ENCODE results near the gene UGDH.
"Not testable (repeated sequence)": the region's sequence is repeated elsewhere in the genome, so short reads cannot be mapped to it uniquely, and the experiment has no call there.

The UGDH gene

GRCh38 chr4:39464886-39465501 lies 62.2 kb downstream of the UGDH start:
- no peak overlapping the region for H3K4me3 ChIP-seq (ENCODE audit: control insufficient read depth in 1 of 7, extremely low read depth in 1 of 7, insufficient read depth in 4 of 7, low read depth in 2 of 7, low read length in 6 of 7)
- peaks cover 0 to 8% (median 5%) of the 10 kb centered on the region in 4 experiments for H3K4me1 ChIP-seq (ENCODE audit: control extremely low read depth in 1 of 4, control insufficient read depth in 4 of 4, insufficient read depth in 4 of 4, low read length in 3 of 4)
- CTCF ChIA-PET: interaction anchor here (1.2 to 1.4 kb wide), 2 partner anchors 9 to 503 kb away, joined by 3 to 4 read pairs; no protein-coding TSS in a partner anchor
- POLR2A ChIA-PET: interaction anchor here (0.8 kb wide), 1 partner anchor 512 kb away, joined by 3 read pairs; the partner anchor contains the start of gene PDS5A
- H3K9me3 ChIP-seq (ENCODE audit: control extremely low read depth in 1 of 5, control insufficient read depth in 4 of 5, insufficient read depth in 2 of 5, low read depth in 1 of 5, low read length in 4 of 5): no peaks in the 10 kb centered on the region
- no peak overlapping the region for H3K27ac ChIP-seq (ENCODE audit: insufficient read depth in 1 of 2, low read depth in 1 of 2, low read length in 2 of 2, poor library complexity in 1 of 2, severe bottlenecking in 2 of 2)
- 79% methylated on average over 1 of the region's 2 CpGs for WGBS (ENCODE audit: insufficient coverage)
- DNase-seq: peak; percentile 53 to 78 (median 72)
- H3K36me3 ChIP-seq (ENCODE audit: control insufficient read depth in 4 of 4, insufficient read depth in 4 of 4, low read length in 3 of 4): peaks cover 7 to 32% (median 22%) of the 10 kb centered on the region in 4 experiments
- no peaks in the 10 kb centered on the region for H3K27me3 ChIP-seq (replicated peaks in 2 of 5; ENCODE audit: control insufficient read depth in 4 of 5, insufficient read depth in 5 of 5, low read length in 4 of 5)

- ChIA-PET CTCF (interaction anchor here (1.4 to 4.4 kb wide), 3 partner anchors 8 to 11 kb away, joined by 4 to 23 read pairs (median 10); no protein-coding TSS in a partner anchor), POLR2A (interaction anchor here (0.5 to 0.9 kb wide), 5 partner anchors 10 to 597 kb away, joined by 3 to 4 read pairs (median 3); partner anchors contain the start of gene UBE2K)
- Histone ChIP-seq H3K36me3 (ENCODE audit: control insufficient read depth in 4 of 4, insufficient read depth in 4 of 4, low read length in 3 of 4) (peaks cover 9 to 49% (median 32%) of the 10 kb centered on the region in 4 experiments), H3K27ac (ENCODE audit: insufficient read depth in 1 of 2, low read depth in 1 of 2, low read length in 2 of 2, poor library complexity in 1 of 2, severe bottlenecking in 2 of 2) (peak within 1 kb of the TSS; percentile 96 to 98), H3K27me3 (replicated peaks in 2 of 5; ENCODE audit: control insufficient read depth in 4 of 5, insufficient read depth in 5 of 5, low read length in 4 of 5) (no peaks in the 10 kb centered on the region), H3K9me3 (ENCODE audit: control extremely low read depth in 1 of 5, control insufficient read depth in 4 of 5, insufficient read depth in 2 of 5, low read depth in 1 of 5, low read length in 4 of 5) (no peaks in the 10 kb centered on the region), H3K4me3 (ENCODE audit: control insufficient read depth in 1 of 7, extremely low read depth in 1 of 7, insufficient read depth in 4 of 7, low read depth in 2 of 7, low read length in 6 of 7) (peak within 1 kb of the TSS; percentile 74 to 99 (median 91)), H3K4me1 (ENCODE audit: control extremely low read depth in 1 of 4, control insufficient read depth in 4 of 4, insufficient read depth in 4 of 4, low read length in 3 of 4) (peaks cover 13 to 25% (median 17%) of the 10 kb centered on the region in 4 experiments)
- WGBS (ENCODE audit: insufficient coverage): under 1% methylated on average over 53 of the region's 55 CpGs
- DNase-seq: peak; percentile 99 to 100 (median 99)
Measured at GRCh38 chr4:39458505-39459300, 68.5 kb downstream of the UGDH start, which contains the start of the genes LIAS and RPL9. Gene LIAS, plus strand, starts transcription at chr4:39459056. Its CDS starts 62 bp downstream, at chr4:39459118. Gene RPL9, minus strand, starts transcription at chr4:39458922. Its CDS starts 483 bp downstream, at chr4:39458439.

DNA sequence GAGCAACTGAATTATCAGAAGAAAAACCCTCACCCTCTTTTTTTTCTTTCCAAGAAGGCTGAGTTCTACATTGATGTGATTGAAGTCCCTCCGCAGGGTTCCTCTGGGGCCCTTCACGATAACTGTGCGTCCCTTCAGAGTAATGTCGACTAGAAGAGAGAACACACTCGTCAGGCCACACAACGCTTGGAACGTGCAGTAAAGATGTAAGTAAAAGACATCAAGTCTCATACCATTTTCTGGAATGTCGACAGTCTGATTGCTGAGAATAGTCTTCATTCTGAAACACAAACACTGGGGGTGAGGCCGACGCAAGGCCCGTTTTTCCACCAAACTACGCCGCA lies 69.1 kb downstream of the UGDH start:
- POLR2A ChIA-PET: interaction anchor here (0.8 to 0.9 kb wide), 2 partner anchors 10 to 240 kb away, joined by 3 to 4 read pairs; partner anchors contain the start of gene UBE2K
- Histone ChIP-seq H3K27ac (ENCODE audit: insufficient read depth in 1 of 2, low read depth in 1 of 2, low read length in 2 of 2, poor library complexity in 1 of 2, severe bottlenecking in 2 of 2) (peak overlapping the region; percentile 96 to 98), H3K36me3 (ENCODE audit: control insufficient read depth in 4 of 4, insufficient read depth in 4 of 4, low read length in 3 of 4) (peaks cover 11 to 49% (median 33%) of the 10 kb centered on the region in 4 experiments), H3K4me1 (ENCODE audit: control extremely low read depth in 1 of 4, control insufficient read depth in 4 of 4, insufficient read depth in 4 of 4, low read length in 3 of 4) (peaks cover 13 to 25% (median 17%) of the 10 kb centered on the region in 4 experiments), H3K4me3 (ENCODE audit: control insufficient read depth in 1 of 7, extremely low read depth in 1 of 7, insufficient read depth in 4 of 7, low read depth in 2 of 7, low read length in 6 of 7) (peak overlapping the region; percentile 74 to 99 (median 91))
- DNase-seq; H3K9me3 ChIP-seq (ENCODE audit: control extremely low read depth in 1 of 5, control insufficient read depth in 4 of 5, insufficient read depth in 2 of 5, low read depth in 1 of 5, low read length in 4 of 5); H3K27me3 ChIP-seq (replicated peaks in 2 of 5; ENCODE audit: control insufficient read depth in 4 of 5, insufficient read depth in 5 of 5, low read length in 4 of 5): not testable (repeated sequence)
- CTCF ChIA-PET: interaction anchor here (1.4 to 4.4 kb wide), 3 partner anchors 8 to 11 kb away, joined by 4 to 23 read pairs (median 10); no protein-coding TSS in a partner anchor
- 0% methylated on average over 6 of the region's 13 CpGs for WGBS (ENCODE audit: insufficient coverage)

GRCh38 chr4:39456946-39457763 lies 70.1 kb downstream of the UGDH start:
- Histone ChIP-seq H3K27me3 (replicated peaks in 2 of 5; ENCODE audit: control insufficient read depth in 4 of 5, insufficient read depth in 5 of 5, low read length in 4 of 5) (no peaks in the 10 kb centered on the region), H3K9me3 (ENCODE audit: control extremely low read depth in 1 of 5, control insufficient read depth in 4 of 5, insufficient read depth in 2 of 5, low read depth in 1 of 5, low read length in 4 of 5) (no peaks in the 10 kb centered on the region), H3K4me1 (ENCODE audit: control extremely low read depth in 1 of 4, control insufficient read depth in 4 of 4, insufficient read depth in 4 of 4, low read length in 3 of 4) (peaks cover 13 to 25% (median 17%) of the 10 kb centered on the region in 4 experiments), H3K36me3 (ENCODE audit: control insufficient read depth in 4 of 4, insufficient read depth in 4 of 4, low read length in 3 of 4) (peaks cover 15 to 58% (median 40%) of the 10 kb centered on the region in 4 experiments), H3K27ac (ENCODE audit: insufficient read depth in 1 of 2, low read depth in 1 of 2, low read length in 2 of 2, poor library complexity in 1 of 2, severe bottlenecking in 2 of 2) (peak overlapping the region in 1 of 2 experiments; percentile 98), H3K4me3 (ENCODE audit: control insufficient read depth in 1 of 7, extremely low read depth in 1 of 7, insufficient read depth in 4 of 7, low read depth in 2 of 7, low read length in 6 of 7) (peak overlapping the region in 6 of 7 experiments; percentile 46 to 99 (median 90))
- no peak for DNase-seq
- 90% methylated on average over 9 of the region's 10 CpGs for WGBS (ENCODE audit: insufficient coverage)
- ChIA-PET POLR2A (interaction anchor here (0.6 to 0.9 kb wide), 2 partner anchors 9 to 24 kb away, joined by 3 read pairs; no protein-coding TSS in a partner anchor), CTCF (interaction anchor here (1.4 to 4.4 kb wide), 5 partner anchors 9 to 13 kb away, joined by 4 to 23 read pairs (median 5); no protein-coding TSS in a partner anchor)

GRCh38 chr4:39455486-39455885 lies 71.8 kb downstream of the UGDH start:
- no peak for DNase-seq
- Histone ChIP-seq H3K4me1 (ENCODE audit: control extremely low read depth in 1 of 4, control insufficient read depth in 4 of 4, insufficient read depth in 4 of 4, low read length in 3 of 4) (peaks cover 13 to 24% (median 17%) of the 10 kb centered on the region in 4 experiments), H3K27me3 (replicated peaks in 2 of 5; ENCODE audit: control insufficient read depth in 4 of 5, insufficient read depth in 5 of 5, low read length in 4 of 5) (no peaks in the 10 kb centered on the region), H3K4me3 (ENCODE audit: control insufficient read depth in 1 of 7, extremely low read depth in 1 of 7, insufficient read depth in 4 of 7, low read depth in 2 of 7, low read length in 6 of 7) (no peak overlapping the region), H3K27ac (ENCODE audit: insufficient read depth in 1 of 2, low read depth in 1 of 2, low read length in 2 of 2, poor library complexity in 1 of 2, severe bottlenecking in 2 of 2) (no peak overlapping the region), H3K9me3 (ENCODE audit: control extremely low read depth in 1 of 5, control insufficient read depth in 4 of 5, insufficient read depth in 2 of 5, low read depth in 1 of 5, low read length in 4 of 5) (no peaks in the 10 kb centered on the region), H3K36me3 (ENCODE audit: control insufficient read depth in 4 of 4, insufficient read depth in 4 of 4, low read length in 3 of 4) (peaks cover 19 to 74% (median 51%) of the 10 kb centered on the region in 4 experiments)
- CTCF ChIA-PET: interaction anchor here (0.6 to 2.2 kb wide), 4 partner anchors 8 to 15 kb away, joined by 3 to 5 read pairs (median 4); no protein-coding TSS in a partner anchor
- POLR2A ChIA-PET: interaction anchor here (0.6 kb wide), 1 partner anchor 522 kb away, joined by 3 read pairs; the partner anchor contains the start of gene PDS5A
- 100% methylated on average over 2 of the region's 6 CpGs for WGBS (ENCODE audit: insufficient coverage)

DNA sequence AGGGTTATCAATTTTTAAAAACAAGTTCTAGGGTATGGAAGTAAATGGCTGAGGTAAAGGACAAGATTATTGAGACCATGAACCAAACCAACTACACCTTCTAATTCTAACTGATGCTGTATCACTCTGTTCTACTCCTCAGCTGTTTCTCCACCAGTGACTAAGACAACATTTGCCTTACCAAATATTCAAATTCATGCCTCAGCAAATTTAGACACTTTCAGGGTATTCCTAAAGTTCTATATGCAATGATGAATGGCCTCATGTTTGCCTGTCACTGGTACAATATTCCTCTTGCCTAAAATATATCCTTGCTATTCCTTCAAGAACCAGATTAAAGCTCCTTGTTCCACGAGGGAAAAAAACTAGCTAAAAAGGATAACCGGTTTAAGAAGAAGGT lies 73.5 kb downstream of the UGDH start:
- no CpG with 5 or more reads among the region's 2 CpGs for WGBS (ENCODE audit: insufficient coverage)
- DNase-seq: no peak
- Histone ChIP-seq H3K9me3 (ENCODE audit: control extremely low read depth in 1 of 5, control insufficient read depth in 4 of 5, insufficient read depth in 2 of 5, low read depth in 1 of 5, low read length in 4 of 5) (no peaks in the 10 kb centered on the region), H3K27me3 (replicated peaks in 2 of 5; ENCODE audit: control insufficient read depth in 4 of 5, insufficient read depth in 5 of 5, low read length in 4 of 5) (no peaks in the 10 kb centered on the region), H3K4me3 (ENCODE audit: control insufficient read depth in 1 of 7, extremely low read depth in 1 of 7, insufficient read depth in 4 of 7, low read depth in 2 of 7, low read length in 6 of 7) (no peak overlapping the region), H3K36me3 (ENCODE audit: control insufficient read depth in 4 of 4, insufficient read depth in 4 of 4, low read length in 3 of 4) (peaks cover 19 to 81% (median 52%) of the 10 kb centered on the region in 4 experiments), H3K4me1 (ENCODE audit: control extremely low read depth in 1 of 4, control insufficient read depth in 4 of 4, insufficient read depth in 4 of 4, low read length in 3 of 4) (peaks cover 11 to 20% (median 16%) of the 10 kb centered on the region in 4 experiments), H3K27ac (ENCODE audit: insufficient read depth in 1 of 2, low read depth in 1 of 2, low read length in 2 of 2, poor library complexity in 1 of 2, severe bottlenecking in 2 of 2) (no peak overlapping the region)
- CTCF ChIA-PET: interaction anchor here (1.3 kb wide), 1 partner anchor 16 kb away, joined by 4 read pairs; no protein-coding TSS in a partner anchor
- POLR2A ChIA-PET: interaction anchor here (0.6 kb wide), 1 partner anchor 1308 kb away, joined by 5 read pairs; no protein-coding TSS in a partner anchor

Measured in common myeloid progenitor, CD34-positive (primary cell).